SW 1271 (cell line): ENCODE results near the gene CLOCK.

Experiments
- DNase-seq, 2 experiments: peaks; one replicate each; lab custom pipeline; 2025; lab: John Stamatoyannopoulos, UW

Gene CLOCK

DNA sequence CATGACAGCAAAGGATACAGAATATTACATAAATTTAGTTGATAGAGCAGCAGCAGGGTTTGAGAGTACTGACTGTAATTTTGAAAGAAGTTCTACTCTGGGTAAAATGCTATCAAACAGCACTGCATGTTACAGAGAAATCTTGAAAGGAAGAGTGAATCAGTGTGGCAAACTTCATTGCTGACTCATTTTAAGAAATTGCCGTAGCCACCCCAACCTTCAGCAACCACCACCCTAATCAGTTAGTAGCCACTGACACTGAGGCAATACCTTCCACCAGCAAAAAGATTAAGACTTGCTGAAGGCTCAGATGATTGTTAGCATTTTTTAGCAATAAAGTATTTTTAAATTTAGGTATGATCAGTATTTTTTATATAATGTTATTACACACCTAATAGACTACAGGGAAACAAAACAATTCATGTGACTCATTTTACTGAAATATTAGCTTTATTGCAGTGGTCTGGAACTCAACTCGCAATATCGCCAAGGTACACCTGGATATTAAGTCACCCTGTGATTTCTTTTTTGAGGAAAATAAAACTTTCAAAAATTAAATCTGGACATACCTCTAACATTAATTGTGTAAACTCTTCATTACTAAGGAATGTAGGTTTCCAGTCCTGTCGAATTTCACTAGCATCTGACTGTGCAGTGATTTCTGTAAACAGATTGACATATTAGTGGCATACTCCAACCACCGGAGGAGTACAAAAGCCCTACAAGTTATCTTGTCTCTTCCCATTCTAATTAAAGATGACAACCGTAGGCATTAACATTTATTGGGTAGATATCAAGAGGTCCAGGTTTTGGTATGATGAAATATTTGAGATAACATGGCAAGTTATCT, 71.1 kb downstream of the CLOCK start:
- DNase-seq, result peak in 1 of 2 experiments; percentile 12

- no peak for DNase-seq
These were observed 76.7 kb downstream of the CLOCK start for GRCh38 chr4:55469979-55470378.

- DNase-seq, result peak in 1 of 2 experiments; percentile 1
These were observed 78.0 kb downstream of the CLOCK start for GRCh38 chr4:55468724-55469123.

- DNase-seq, result no peak
These were observed 80.7 kb downstream of the CLOCK start for GRCh38 chr4:55466001-55466400.

DNA sequence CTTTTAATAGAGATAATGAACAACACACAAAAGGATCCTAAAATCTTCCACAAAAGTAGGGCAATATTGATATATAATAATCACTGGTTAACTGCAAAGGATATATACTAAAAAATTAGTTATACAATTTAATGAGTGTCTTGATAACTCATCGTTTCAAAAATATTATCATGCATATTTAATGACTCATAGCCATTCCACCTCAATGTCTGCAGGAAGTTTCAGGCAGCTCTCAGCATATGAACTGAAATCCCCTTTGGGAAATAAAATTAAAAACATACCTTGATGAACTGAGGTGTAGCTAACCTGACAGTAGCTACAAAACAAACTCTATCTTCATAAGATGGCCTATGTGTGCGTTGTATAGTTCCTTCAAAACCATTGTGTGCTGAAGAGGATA, 88.1 kb downstream of the CLOCK start:
- DNase-seq, result no peak

DNA sequence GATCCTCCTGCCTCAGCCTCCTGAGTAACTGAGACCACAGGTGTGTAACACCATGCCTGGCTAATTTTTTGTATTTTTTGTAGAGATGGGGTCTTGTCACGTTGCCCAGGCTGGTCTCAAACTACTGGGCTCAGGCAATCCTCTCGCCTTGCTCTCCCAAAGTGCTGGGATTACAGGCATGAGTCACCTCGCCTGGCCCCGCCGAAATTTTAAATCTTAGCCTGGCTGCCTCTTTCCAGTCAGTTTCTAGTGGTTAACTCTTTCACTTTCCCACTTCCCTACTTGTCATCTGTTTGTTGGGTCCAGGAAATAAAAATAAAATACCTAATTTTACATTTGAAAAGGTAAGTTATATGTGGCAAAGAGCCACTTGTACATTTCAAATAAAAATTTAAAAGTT, 88.5 kb downstream of the CLOCK start:
- DNase-seq, result no peak

DNA sequence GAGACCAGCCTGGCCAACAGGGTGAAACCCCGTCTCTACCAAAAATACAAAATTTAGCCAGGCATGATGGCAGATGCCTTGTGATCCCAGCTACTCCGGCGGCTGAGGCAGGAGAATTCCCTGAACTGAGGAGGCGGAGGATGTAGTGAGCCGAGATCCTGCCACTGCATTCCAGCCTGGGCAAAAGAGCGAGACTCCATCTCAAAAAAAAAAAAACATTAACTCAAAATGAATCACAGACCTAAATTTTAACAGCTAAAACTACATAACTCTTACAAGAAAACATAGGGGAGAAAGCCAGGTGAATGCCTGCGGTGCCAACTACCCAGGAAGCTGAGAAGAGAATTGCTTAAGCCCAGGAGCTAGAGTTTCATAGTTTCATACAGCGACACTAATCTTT, 96.1 kb downstream of the CLOCK start:
- no peak for DNase-seq

- no peak for DNase-seq
These were observed 98.9 kb downstream of the CLOCK start for GRCh38 chr4:55447831-55448230.

- no peak for DNase-seq
These were observed 99.5 kb downstream of the CLOCK start for GRCh38 chr4:55447108-55447708.

DNA sequence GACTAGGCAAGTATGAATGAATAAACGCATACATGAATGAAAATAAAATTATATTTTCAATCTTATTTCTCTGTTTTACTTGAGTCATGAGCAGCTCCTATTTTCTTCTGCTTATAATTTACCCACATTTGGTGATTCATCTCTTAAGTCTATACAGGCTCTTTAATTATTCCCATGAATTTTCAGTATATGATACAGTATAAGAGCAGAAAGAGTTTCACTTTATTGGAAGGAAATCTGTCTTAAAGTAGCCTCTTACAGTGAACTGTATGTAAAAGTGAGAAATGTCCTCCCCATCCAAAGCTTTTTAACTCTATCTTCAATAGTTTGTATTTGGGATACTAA, 100.2 kb downstream of the CLOCK start:
- no peak for DNase-seq

DNA sequence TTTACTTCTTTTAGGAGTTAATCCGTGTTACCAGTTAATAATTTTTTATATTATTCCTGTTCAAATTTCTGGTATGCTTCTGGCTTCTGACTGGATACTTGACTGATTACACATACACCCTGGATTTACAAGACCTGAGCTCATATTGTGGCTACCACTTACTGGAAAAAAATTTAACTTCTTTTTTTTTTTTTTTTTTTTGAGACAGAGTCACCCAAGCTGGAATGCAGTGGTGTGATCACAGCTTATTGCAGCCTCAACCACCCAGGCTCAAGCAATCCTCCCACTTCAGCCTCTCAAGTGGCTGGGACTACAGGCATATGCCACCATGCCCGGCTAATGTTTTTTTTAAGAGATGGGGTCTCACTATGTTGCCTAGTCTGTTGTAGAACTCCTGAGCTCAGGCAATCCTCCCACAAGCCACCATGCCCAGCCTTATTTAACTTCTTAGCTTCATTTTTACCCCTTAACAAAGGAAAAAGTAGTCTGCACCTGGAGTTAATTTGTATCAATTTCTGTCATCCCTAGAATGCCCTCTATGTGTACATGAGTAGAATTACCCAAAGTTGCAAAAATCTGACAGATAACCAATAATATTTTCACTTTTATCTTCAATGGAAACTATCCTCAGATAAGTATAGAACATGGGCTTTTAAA, 100.7 kb downstream of the CLOCK start:
- DNase-seq, result no peak

DNA sequence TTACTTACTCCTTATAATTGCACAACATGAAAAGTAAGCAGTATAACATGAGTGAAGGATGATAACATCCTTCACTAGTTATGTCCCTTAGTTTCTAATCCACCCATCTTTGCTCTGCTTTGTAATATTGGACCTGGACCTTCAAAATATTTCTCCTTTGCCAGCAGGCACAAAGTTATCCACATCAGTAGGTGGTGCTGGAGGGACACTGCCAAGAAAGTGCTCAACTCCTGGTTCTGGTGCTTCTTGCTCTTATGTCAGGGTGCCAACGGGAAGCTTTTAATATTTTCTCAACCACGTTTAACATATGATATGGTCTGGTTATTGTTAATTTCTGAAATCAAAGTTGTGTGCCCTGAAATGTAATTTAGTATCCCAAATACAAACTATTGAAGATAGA, 101.9 kb downstream of the CLOCK start:
- peak in 1 of 2 experiments; percentile 9 for DNase-seq

- DNase-seq, result no peak
These were observed 104.2 kb downstream of the CLOCK start for GRCh38 chr4:55442541-55442940.

DNA sequence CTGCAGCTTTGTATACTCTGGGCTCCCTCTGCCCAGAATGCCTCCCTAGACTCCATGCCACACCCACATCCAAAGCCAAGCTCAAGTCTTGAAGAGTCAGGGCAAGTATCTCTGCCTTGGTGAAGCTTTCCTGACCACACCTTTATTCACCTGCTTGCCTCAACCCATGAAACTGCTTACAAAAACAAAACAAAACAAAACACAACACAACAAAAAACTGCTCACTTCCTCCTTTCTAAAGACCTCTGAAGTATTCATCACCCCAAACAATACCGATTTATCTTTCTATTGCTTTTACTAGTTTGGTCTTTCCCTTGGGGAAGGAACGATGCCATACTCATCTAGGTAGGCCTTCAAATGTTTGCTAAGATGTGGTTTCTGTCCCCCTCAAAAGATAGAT, 105.9 kb downstream of the CLOCK start:
- DNase-seq, result no peak

- no peak for DNase-seq
These were observed 107.7 kb downstream of the CLOCK start for GRCh38 chr4:55439023-55439422.

DNA sequence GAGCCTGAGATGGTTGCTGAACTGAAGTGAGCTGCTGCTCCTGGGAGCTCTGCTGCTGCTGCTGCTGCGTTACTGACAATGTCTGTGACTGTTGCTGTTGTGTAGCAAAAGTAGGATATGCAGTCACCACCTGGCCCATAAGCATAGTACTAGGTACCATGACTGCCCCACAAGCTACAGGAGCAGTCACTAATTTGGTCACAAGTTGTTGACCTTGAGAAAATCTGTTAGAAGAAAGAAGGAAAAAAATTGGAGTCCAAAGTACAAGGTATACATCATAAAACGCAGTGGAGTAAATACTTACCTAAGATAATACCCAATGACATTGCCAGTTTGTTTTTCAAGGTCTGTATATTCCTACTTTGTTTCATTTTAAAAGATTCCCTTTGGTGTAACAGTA, 108.4 kb downstream of the CLOCK start:
- DNase-seq, result no peak

DNA sequence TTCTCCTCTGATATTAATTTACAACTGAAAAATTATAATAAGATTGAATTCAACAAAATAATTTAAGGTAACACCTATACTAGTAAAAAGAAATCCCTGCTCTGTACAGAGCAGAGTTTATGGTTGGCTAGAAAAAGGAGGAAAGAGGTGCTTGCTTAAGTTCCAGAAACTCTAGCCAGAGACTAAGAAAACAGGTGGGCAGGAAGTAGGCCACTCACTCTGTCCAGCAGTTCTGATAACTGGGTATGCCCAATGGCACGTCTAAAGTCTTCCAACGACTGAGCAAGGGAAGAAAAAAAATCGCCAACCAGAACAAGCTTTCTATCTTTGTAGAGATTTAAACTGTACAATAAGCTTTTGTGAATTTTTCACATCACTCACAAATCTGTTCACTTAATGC, 108.9 kb downstream of the CLOCK start:
- DNase-seq, result no peak

DNA sequence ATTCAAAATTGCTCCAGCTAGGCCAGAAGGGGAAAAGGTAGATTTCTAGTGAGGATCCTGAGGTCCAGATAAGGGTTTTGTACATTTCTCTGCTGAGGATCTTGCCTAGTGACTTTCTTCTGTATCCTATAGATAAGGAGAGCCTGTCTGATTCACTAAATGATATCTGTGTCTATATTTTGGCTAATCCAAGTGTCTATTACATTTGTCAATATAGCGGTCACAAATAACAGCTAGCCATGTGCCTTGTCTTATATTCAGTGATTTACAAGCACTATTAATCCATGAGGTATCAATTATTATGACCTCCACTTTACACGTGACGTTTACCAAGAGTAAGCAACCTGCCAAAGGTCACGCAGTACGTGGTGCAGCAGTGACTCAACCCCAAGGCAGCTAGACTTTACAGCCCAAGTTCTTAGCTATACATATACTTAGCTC, 109.3 kb downstream of the CLOCK start:
- DNase-seq, result no peak

DNA sequence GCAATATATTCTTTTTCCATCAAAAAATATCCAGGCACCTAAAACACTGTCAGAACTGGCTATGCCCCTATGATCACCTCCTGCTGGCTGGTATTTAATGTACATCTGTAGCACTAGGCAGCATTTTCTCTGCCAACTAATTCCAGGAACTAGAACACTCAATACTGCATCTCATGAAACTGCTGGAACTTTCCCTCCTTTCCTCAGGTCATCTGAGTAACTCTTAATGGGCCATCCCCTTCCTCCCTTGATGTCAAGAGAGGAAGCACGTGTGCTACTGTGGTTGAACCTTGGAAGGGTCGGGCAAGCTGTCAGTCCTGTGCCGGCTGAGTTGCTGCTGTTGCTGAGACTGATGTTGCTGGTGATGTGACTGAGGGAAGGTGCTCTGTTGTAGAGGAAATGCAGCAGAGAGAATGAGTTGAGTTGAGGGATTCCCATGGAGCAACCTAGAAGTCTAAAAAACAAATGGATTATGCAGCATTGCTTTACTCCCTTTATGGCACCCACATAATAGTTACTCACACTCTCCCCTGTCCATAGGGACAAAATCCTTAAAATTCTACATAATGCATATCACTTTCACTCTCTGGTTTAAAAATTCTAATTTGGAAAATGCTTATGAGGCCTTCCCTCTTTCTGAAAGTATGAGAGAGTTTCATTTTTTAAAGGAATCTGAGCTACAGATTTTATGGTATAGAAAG, 111.4 kb downstream of the CLOCK start:
- DNase-seq, result no peak

GRCh38 chr4:55431710-55432336, 114.9 kb downstream of the CLOCK start:
- DNase-seq, result no peak

GRCh38 chr4:55424791-55425190, 121.9 kb downstream of the CLOCK start:
- no peak for DNase-seq

DNA sequence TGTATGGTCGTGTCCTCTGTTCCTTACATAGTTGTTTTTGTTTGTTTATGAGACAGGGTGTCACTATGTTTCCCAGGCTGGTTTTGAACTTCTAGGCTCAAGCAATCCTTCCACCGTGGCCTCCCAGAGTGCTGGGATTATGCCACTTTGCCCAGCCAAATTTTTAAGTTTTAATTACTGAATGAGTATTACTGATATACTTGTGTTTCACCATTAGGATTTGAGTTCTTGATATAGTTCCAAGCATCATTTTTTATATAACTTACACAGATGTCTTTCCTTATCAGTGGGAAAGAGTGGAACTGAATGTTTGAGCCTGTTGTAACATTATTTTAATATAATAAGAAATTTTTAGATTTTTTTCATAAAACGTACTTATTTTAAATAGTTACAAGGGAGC, 130.5 kb downstream of the CLOCK start:
- no peak for DNase-seq
